ENCODE data around the gene TSPEAR.
"Not testable (repeated sequence)": the region's sequence is repeated elsewhere in the genome, so short reads cannot be mapped to it uniquely, and the experiment has no call there.

The TSPEAR gene

DNA sequence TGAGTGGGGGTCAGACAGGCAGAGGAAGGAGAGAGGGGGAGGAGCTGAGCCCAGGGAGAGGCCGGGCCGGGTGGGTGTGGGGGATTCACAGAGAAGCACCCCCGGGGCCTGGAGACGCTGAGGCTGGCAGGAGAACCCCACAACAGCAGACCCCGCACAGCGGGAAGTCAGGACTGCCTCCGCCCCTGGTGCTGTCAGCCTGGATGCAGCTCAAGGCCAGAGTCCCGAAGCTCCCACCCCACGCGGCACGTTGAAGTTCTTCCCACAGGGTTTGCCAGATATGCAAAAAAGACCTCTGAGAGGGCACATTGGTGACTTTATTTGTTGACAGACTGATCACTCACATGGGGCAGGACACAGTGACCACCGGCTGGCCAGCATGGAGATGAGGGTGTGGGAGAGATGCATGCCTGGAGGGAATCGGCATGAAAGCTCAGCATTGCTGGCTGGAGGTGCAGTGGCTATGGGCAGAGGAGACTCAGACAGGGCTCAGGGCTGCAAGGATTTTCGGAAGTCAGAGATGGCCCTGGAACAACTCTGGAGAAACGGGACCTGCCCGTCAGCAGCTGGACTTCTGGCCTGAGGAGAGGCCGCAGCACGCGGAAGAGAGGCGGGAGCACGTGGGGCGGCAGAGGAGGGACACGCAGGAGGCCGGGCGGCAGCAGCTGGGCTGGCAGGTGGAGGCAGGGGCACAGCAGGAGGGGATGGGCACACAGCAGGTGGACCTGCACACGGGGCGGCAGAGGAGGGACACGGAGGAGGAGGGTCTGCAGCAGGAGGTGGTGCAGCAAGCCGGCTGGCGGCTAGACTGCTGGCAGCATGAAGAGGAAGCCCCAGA lies 153.7 kb downstream of the TSPEAR start:
- Histone ChIP-seq H3K4me3 (ENCODE audit: low read depth in 1 of 5, low read length in 5 of 5) (no peak overlapping the region), H3K9me3 (ENCODE audit: control insufficient read depth in 5 of 5, low read length in 5 of 5) (peaks cover 0 to 7% (median 2%) of the 10 kb centered on the region in 5 donors), H3K27me3 (ENCODE audit: control insufficient read depth in 5 of 5, insufficient read depth in 4 of 5, low read length in 5 of 5) (peaks cover 10 to 36% (median 29%) of the 10 kb centered on the region in 5 donors), H3K4me1 (ENCODE audit: control insufficient read depth in 5 of 5, insufficient read depth in 5 of 5, low read length in 5 of 5) (no peaks in the 10 kb centered on the region), H3K27ac (ENCODE audit: low read depth, low read length) (no peak overlapping the region), H3K36me3 (ENCODE audit: control insufficient read depth in 5 of 5, insufficient read depth in 5 of 5, low read length in 5 of 5) (no peaks in the 10 kb centered on the region), H3K9ac (ENCODE audit: low read length in 5 of 5) (no peak overlapping the region)

- no peaks in the 10 kb centered on the region for H3K36me3 ChIP-seq (ENCODE audit: control insufficient read depth in 5 of 5, insufficient read depth in 5 of 5, low read length in 5 of 5)
- peaks cover 0 to 7% (median 0%) of the 10 kb centered on the region in 5 donors for H3K9me3 ChIP-seq (ENCODE audit: control insufficient read depth in 5 of 5, low read length in 5 of 5)
- no peaks in the 10 kb centered on the region for H3K4me1 ChIP-seq (ENCODE audit: control insufficient read depth in 5 of 5, insufficient read depth in 5 of 5, low read length in 5 of 5)
- H3K9ac ChIP-seq (ENCODE audit: low read length in 5 of 5): no peak overlapping the region
- peaks cover 10 to 43% (median 38%) of the 10 kb centered on the region in 5 donors for H3K27me3 ChIP-seq (ENCODE audit: control insufficient read depth in 5 of 5, insufficient read depth in 4 of 5, low read length in 5 of 5)
- H3K27ac ChIP-seq (ENCODE audit: low read depth, low read length): no peak overlapping the region
- H3K4me3 ChIP-seq (ENCODE audit: low read depth in 1 of 5, low read length in 5 of 5): no peak overlapping the region
Observed at GRCh38 chr21:44556879-44557278, 154.5 kb downstream of the TSPEAR start.

DNA sequence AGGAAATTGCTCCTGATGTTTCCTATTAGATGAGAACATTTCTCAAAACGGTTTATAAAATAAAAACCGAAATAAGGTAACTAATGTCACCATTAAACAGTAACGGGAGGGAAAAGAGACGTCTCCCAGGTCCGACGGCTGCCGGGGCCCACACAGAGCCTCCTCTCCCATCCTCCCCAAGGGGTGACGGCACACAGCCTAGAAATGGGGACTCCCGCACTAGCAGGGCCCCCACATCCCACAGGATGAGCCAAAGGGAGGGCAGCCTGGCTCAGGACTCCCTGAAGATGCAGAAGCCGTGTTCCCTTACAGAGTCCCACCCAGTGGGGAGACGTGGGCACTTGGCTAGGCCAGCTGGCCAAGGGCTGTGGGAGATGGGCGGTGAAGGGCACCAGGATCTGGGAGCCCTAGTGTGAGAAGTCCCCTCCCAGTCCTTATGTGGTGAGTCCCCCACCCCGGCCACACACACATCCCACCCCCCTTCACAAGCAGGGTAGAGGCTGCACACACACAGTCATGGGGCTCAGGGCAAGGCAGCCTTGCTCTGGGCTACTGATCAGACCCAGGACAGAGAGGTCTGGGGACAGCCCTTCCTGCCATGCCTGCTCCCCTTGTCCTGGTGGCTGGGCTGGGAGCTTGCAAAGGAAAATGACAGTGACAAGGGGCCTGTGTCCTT lies 156.0 kb downstream of the TSPEAR start:
- H3K9ac ChIP-seq (ENCODE audit: low read length in 5 of 5): no peak overlapping the region
- no peak overlapping the region for H3K4me3 ChIP-seq (ENCODE audit: low read depth in 1 of 5, low read length in 5 of 5)
- no peaks in the 10 kb centered on the region for H3K36me3 ChIP-seq (ENCODE audit: control insufficient read depth in 5 of 5, insufficient read depth in 5 of 5, low read length in 5 of 5)
- H3K4me1 ChIP-seq (ENCODE audit: control insufficient read depth in 5 of 5, insufficient read depth in 5 of 5, low read length in 5 of 5): no peaks in the 10 kb centered on the region
- peaks cover 18 to 57% (median 43%) of the 10 kb centered on the region in 5 donors for H3K27me3 ChIP-seq (ENCODE audit: control insufficient read depth in 5 of 5, insufficient read depth in 4 of 5, low read length in 5 of 5)
- no peak overlapping the region for H3K27ac ChIP-seq (ENCODE audit: low read depth, low read length)
- peaks cover 0 to 7% (median 0%) of the 10 kb centered on the region in 5 donors for H3K9me3 ChIP-seq (ENCODE audit: control insufficient read depth in 5 of 5, low read length in 5 of 5)

DNA sequence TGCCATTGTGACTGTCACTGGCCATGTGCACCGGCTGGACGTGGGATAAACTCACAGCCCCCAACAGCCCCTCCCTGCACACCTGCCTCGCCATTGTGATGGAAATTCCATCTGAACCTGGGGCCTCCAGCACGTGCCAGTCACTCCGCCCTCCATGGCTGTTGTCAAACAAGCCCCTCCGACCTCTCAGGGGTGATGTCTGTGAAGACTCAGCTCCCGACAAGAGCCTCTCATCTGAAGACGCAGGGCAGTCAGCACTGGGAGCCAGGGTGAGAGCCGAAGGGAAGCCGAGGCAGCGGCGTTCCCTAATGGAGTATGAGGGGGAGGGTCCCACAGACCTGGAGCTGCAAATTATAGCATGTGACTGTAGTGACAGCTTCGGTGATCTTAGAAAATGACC lies 158.7 kb downstream of the TSPEAR start:
- no peak overlapping the region for H3K4me3 ChIP-seq (ENCODE audit: low read depth in 1 of 5, low read length in 5 of 5)
- H3K36me3 ChIP-seq (ENCODE audit: control insufficient read depth in 5 of 5, insufficient read depth in 5 of 5, low read length in 5 of 5): no peaks in the 10 kb centered on the region
- H3K9me3 ChIP-seq (ENCODE audit: control insufficient read depth in 5 of 5, low read length in 5 of 5): peaks cover 0 to 4% (median 0%) of the 10 kb centered on the region in 5 donors
- H3K4me1 ChIP-seq (ENCODE audit: control insufficient read depth in 5 of 5, insufficient read depth in 5 of 5, low read length in 5 of 5): no peaks in the 10 kb centered on the region
- H3K27me3 ChIP-seq (ENCODE audit: control insufficient read depth in 5 of 5, insufficient read depth in 4 of 5, low read length in 5 of 5): peaks cover 25 to 66% (median 50%) of the 10 kb centered on the region in 5 donors
- H3K9ac ChIP-seq (ENCODE audit: low read length in 5 of 5): no peak overlapping the region
- H3K27ac ChIP-seq (ENCODE audit: low read depth, low read length): no peak overlapping the region

GRCh38 chr21:44552136-44552535 lies 159.2 kb downstream of the TSPEAR start:
- H3K27ac ChIP-seq (ENCODE audit: low read depth, low read length): no peak overlapping the region

DNA sequence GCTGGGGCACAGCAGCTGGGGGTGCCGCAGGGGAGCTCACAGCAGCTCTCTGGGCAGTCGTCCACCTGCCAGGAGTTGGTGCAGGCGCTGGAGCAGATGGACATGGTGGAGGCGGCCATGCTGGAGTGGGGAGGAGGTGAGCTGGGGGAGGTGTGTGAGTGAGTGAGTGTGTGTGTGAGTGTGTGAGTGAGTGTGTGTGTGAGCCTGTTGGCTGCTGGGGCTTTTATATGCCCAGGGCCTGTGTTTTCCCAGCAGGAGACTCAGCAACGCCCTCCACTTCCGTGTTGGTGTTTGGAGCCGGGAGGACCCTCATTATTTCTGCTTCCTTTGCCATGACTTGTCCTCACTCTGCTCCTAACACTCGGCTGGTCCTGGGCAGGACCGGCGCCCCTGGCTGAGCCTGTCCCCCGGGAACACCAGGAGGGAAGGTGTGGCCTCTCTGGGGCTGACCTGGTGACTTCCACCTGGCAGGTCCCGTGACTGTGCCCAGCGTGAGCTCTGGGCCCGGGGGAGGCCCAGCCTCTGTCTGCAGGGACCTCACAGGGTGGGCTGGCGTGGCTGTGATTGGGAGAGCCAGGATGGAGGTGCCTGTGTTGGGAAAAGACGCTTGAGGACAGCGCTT lies 159.9 kb downstream of the TSPEAR start, which contains the start of gene KRTAP10-2:
KRTAP10-2 (minus strand) TSS at position 166 of the 622 bp plus-strand sequence; CDS start at position 119, 47 bp downstream.
- Histone ChIP-seq H3K9ac (ENCODE audit: low read length in 5 of 5) (no peak within 1 kb of the TSS), H3K27ac (ENCODE audit: low read depth, low read length) (no peak within 1 kb of the TSS), H3K4me3 (ENCODE audit: low read depth in 1 of 5, low read length in 5 of 5) (no peak within 1 kb of the TSS), H3K27me3 (ENCODE audit: control insufficient read depth in 5 of 5, insufficient read depth in 4 of 5, low read length in 5 of 5) (peaks cover 22 to 56% (median 46%) of the 10 kb centered on the region in 5 donors), H3K9me3 (ENCODE audit: control insufficient read depth in 5 of 5, low read length in 5 of 5) (peaks cover 0 to 5% (median 4%) of the 10 kb centered on the region in 5 donors), H3K36me3 (ENCODE audit: control insufficient read depth in 5 of 5, insufficient read depth in 5 of 5, low read length in 5 of 5) (no peaks in the 10 kb centered on the region), H3K4me1 (ENCODE audit: control insufficient read depth in 5 of 5, insufficient read depth in 5 of 5, low read length in 5 of 5) (no peaks in the 10 kb centered on the region)

More at GRCh38 chr21:44552136-44552535, 159.2 kb downstream of the TSPEAR start:
- H3K27me3 ChIP-seq (ENCODE audit: control insufficient read depth in 5 of 5, insufficient read depth in 4 of 5, low read length in 5 of 5): peaks cover 22 to 63% (median 50%) of the 10 kb centered on the region in 5 donors
- H3K36me3 ChIP-seq (ENCODE audit: control insufficient read depth in 5 of 5, insufficient read depth in 5 of 5, low read length in 5 of 5): no peaks in the 10 kb centered on the region
- peaks cover 0 to 4% (median 0%) of the 10 kb centered on the region in 5 donors for H3K9me3 ChIP-seq (ENCODE audit: control insufficient read depth in 5 of 5, low read length in 5 of 5)
- no peak overlapping the region for H3K9ac ChIP-seq (ENCODE audit: low read length in 5 of 5)
- H3K4me3 ChIP-seq (ENCODE audit: low read depth in 1 of 5, low read length in 5 of 5): no peak overlapping the region
- no peaks in the 10 kb centered on the region for H3K4me1 ChIP-seq (ENCODE audit: control insufficient read depth in 5 of 5, insufficient read depth in 5 of 5, low read length in 5 of 5)

DNA sequence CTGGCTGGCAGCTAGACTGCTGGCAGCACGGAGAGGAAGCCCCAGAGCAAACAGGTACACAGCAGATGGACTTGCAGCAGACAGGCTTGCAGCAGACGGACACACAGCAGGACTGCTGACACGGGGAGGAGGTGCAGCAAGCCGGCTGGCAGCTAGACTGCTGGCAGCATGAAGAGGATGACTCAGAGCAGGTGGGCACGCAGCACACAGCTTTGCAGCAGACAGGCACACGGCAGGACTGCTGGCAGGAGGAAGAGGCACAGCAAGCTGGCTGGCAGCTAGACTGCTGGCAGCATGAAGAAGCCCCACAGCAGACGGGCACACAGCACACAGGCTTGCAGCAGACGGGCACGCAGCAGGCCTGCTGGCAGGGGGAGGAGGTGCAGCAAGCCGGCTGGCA lies 160.6 kb downstream of the TSPEAR start:
- Histone ChIP-seq H3K9me3 (ENCODE audit: control insufficient read depth in 5 of 5, low read length in 5 of 5) (peaks cover 0 to 9% (median 4%) of the 10 kb centered on the region in 5 donors), H3K4me1 (ENCODE audit: control insufficient read depth in 5 of 5, insufficient read depth in 5 of 5, low read length in 5 of 5) (no peaks in the 10 kb centered on the region), H3K27ac (ENCODE audit: low read depth, low read length) (no peak overlapping the region), H3K27me3 (ENCODE audit: control insufficient read depth in 5 of 5, insufficient read depth in 4 of 5, low read length in 5 of 5) (peaks cover 22 to 55% (median 43%) of the 10 kb centered on the region in 5 donors), H3K36me3 (ENCODE audit: control insufficient read depth in 5 of 5, insufficient read depth in 5 of 5, low read length in 5 of 5) (no peaks in the 10 kb centered on the region), H3K4me3 (ENCODE audit: low read depth in 1 of 5, low read length in 5 of 5) (no peak overlapping the region), H3K9ac (ENCODE audit: low read length in 5 of 5) (no peak overlapping the region)

GRCh38 chr21:44550285-44550684 lies 161.1 kb downstream of the TSPEAR start:
- not testable (repeated sequence) for H3K36me3 ChIP-seq (ENCODE audit: control insufficient read depth in 5 of 5, insufficient read depth in 5 of 5, low read length in 5 of 5); H3K27ac ChIP-seq (ENCODE audit: low read depth, low read length); H3K4me1 ChIP-seq (ENCODE audit: control insufficient read depth in 5 of 5, insufficient read depth in 5 of 5, low read length in 5 of 5); H3K9ac ChIP-seq (ENCODE audit: low read length in 5 of 5); H3K9me3 ChIP-seq (ENCODE audit: control insufficient read depth in 5 of 5, low read length in 5 of 5); H3K4me3 ChIP-seq (ENCODE audit: low read depth in 1 of 5, low read length in 5 of 5)
- H3K27me3 ChIP-seq (ENCODE audit: control insufficient read depth in 5 of 5, insufficient read depth in 4 of 5, low read length in 5 of 5): peaks cover 22 to 51% (median 38%) of the 10 kb centered on the region in 5 donors

DNA sequence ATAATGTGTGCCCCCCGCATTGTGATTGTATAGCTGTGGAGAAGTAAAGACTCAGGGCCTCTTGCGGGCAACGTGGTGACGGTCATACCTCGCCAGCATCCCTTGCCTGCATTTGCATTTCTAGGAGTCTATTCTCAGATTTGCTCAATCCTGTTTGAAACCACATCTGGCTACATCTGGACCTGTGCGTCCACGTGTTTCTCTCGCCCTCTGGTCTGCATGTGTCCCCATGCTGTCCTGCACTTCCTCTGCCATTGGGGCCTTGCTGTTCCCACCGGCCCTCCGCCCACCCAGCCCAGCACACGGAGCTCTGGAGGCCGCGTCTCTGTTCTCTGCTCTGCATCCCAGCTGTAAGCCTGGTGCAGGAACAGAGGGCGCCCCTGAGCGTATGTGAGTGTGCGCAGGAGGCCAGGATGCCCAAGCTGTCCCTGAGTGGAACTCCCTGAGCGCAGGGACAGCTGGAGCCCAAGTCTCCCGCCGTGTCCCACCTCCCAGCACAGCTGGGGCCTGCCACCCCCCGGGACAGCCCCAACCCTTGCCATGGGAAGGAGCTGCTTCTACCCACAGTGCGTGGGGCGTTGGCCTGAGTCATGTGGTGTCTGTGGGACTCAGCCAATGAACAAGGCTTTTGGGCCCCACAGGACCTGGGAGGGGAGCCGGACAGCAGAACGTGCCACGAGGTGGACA lies 161.7 kb downstream of the TSPEAR start:
- peaks cover 21 to 49% (median 35%) of the 10 kb centered on the region in 5 donors for H3K27me3 ChIP-seq (ENCODE audit: control insufficient read depth in 5 of 5, insufficient read depth in 4 of 5, low read length in 5 of 5)
- no peaks in the 10 kb centered on the region for H3K4me1 ChIP-seq (ENCODE audit: control insufficient read depth in 5 of 5, insufficient read depth in 5 of 5, low read length in 5 of 5)
- no peak overlapping the region for H3K4me3 ChIP-seq (ENCODE audit: low read depth in 1 of 5, low read length in 5 of 5)
- H3K9me3 ChIP-seq (ENCODE audit: control insufficient read depth in 5 of 5, low read length in 5 of 5): peaks cover 0 to 9% (median 4%) of the 10 kb centered on the region in 5 donors
- no peak overlapping the region for H3K27ac ChIP-seq (ENCODE audit: low read depth, low read length)
- no peak overlapping the region for H3K9ac ChIP-seq (ENCODE audit: low read length in 5 of 5)
- no peaks in the 10 kb centered on the region for H3K36me3 ChIP-seq (ENCODE audit: control insufficient read depth in 5 of 5, insufficient read depth in 5 of 5, low read length in 5 of 5)

Data from subcutaneous abdominal adipose tissue (tissue), 5 donors.